ENCODE measurements around the gene EFCAB6.

The EFCAB6 gene

DNA sequence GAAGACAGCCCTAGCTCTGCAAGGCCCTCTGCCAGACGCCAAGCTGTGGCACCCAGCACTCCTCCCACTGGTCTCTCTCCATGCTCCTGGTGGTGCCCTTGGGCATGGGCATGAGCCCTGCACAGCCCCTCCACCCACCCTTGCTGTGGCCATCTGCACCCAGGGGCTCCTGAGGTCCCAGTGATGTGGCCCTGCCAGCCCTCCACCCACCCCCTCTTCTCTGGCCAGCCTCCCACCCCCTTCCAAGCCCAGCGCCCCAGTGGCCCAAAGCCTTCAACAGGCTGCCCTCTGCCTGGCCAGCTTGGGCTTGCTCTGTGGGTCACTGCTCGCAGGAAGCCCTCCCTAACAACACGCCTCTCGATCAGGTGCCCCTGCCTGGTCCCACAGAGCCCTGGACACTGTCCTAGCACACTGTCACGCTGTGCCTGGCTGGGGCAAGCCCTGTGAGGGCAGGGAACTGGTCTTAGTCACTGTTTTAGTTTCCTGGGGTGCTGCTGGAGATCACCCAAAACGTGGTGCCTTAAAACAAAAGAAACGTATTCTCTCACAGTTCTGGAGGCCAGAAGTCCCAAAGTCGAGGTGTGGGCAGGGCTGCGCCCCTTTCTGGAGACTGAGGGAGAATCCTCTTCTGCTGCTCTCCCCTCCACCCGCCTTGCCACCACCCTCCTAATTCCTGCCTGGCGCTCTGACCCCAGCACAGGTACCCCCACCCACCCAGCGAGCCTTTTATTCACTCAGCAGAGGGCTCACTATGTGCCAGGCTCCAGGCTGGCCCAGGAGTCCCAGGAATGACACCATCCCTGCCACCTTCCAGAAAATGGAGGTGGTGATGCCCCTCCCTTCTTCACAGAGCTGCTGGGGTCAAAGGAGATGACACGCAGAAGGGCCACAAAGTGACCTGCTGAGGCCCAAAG, 35.5 kb upstream of the EFCAB6 start:
- DNase-seq = no peak

DNA sequence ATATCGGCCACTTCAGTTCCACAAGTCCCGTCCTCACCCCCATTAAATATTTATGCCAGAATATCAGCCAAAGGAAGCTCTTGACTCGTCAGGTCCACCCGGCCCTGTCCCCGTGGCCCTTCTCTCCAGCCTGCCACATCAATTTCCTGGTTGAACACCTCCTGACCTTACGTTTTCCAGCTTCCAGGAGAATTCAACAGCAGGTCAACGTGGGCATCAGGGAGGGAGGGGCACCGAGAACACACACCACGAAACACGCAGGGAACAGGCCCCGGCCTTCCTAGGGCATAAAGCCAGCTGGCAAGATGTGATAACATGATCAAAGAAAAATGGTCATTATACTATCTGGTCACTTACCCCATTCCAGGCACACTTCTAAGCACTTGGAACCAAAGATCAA, 34.9 kb upstream of the EFCAB6 start:
- no peak for DNase-seq

DNA sequence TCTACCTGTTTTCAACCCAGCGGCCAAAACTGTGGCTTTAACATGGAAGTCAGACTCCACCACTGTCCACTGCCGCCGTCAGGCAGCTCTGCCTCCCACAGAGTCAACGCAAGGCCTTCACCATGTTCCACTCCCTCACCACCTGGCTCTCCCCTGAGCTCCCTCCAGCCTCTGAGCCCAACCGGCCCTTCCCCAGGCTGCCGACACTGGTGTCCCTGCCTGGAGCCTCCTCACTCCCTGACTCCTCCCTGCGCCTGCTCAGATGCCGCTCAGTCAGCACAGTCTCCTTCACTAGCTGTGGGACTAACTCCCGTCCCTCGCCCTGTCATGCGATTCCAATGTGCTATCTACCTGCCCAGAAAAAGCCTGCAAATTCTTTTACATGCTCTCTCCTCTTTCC, 33.9 kb upstream of the EFCAB6 start:
- DNase-seq = no peak

DNA sequence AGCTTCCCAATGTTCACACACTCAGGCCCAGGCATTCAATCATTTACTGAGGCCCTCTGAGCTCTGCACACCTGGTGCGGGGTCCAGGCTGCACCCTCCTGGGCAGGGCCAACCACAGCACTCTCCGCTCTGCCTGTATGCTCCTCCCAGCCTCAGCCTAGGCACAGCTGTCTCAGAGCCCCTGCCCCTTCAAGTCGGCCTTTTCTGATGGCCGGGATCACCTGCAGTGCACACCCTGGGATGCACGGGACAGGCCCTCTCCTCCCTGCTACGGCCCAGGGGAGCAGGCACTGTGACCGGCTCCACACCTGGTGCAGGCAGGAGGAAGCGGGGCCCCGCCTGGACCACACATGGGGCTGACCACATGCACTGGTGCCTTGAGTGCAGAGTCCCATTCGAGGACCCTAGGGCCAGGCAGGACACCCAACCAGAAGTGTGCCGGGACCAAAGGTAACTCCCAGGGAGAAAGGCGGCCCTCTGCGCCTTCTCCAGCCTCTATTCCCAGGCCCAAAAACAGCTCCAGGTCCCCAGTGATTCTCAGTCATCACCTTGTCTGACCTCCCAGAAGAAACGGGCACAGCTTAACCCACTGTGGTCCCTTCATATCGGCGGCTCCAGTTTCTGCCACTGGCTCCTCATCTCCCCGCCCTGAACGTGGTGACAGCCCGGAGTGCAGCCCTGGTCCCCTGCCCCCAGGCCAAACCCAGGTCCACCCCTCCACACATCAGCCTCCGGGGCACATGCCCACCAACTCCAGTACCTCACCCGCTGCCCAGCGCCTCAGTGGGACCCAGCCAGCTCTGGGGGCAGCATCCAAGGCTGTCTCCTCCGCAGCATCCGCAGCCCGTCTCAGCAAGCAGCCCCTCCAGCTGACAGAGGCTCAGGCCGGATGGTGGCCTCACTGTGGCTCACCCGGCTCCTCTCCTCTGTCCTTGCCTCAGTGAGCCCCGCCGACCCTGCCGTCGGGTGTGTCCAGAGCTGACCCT, 32.7 kb upstream of the EFCAB6 start:
- DNase-seq = no peak

DNA sequence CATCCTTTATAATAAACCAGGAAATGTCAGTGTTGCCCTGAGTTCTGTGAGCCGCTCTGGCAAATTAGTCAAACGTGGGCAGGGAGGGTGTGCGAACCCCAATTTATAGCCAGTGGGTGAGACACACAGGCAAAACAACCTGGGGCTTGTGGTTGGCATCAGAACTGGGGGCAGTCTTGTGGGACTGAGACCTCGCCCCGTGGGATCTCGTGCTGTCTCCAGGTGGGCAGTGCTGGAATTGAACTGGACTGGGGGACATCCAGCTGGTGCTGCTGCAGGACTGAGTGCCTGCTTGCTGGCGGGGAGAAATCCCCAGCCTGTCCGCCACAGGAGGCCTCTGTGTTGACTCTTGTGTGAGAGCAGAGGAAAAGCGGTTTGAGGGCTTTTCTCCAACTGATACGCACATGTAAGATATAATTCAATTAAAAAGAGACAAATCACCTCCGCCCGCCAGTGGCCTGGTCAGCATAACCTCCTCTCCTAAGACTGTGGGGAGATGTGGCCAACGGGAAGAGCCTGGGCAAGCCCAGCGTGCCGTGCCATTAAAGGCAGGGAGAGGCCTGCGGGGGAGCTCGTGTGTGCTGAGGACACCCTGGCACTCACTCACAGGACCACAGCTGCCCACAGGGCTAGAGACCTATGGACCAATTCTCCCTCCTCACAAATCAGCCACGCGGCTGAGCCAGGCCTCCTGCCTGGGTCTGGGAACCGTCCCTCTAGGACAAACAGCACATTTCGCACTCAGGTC, 31.9 kb upstream of the EFCAB6 start:
- DNase-seq = no peak

DNA sequence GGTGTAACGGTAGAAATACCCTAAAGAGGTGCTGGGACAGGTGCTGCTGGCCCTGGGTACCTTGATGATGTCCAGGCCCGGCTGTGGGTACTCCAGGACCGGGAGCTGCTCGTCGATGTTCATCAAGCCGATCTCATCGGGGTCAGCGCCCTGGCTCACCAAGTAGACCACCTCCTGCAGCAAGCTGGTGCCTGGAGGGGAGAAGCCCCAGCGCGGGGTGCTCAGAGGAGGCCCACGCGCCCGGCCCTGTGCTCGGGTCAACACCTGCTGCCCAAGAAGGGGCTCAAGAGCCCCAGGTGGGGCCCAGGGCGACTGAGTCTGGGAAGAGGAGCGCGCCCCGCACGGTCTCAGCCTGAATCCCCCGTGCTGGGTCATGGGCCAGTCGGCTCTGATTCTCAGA, 29.6 kb upstream of the EFCAB6 start:
- DNase-seq = no peak

DNA sequence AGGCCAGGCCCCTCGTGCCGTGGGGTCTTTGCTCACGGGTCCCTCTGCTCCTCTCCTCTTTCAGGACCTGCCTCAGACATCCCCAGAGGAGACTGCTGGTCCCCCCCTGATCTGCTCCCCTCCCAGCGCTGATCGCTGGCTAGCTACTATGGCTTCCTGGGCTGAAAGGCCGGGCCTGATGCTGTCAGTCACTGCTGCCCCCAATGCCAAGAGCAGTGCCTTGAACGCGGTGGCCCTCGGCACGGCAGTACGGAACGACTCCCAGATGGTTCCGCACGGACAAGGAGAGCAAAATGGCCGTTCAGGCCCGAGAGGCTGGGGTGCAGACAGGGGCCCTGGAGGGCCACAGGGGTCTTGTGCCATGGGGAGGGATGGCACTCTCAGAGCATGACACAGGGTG, 28.7 kb upstream of the EFCAB6 start:
- no peak for DNase-seq

DNA sequence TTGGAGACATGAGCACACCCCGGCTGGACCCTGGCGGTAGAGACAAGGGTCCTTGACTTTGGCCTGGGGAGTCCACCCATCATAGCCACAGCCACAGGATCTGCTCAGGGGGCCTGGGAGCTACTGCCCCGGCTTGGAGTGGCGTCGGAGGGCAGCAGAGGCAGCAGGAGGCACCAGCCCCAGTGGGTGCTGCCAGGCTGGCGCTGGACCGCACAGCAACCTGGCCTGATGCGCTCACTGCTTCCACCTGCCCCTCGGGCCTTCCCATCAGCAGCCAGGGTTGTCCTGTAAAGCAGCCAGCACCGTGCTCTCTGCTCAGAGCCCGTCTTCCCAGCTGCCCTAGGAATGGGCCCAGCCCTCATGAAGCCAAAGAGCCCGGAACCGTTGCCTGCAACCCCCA, 28.3 kb upstream of the EFCAB6 start:
- no peak for DNase-seq

DNA sequence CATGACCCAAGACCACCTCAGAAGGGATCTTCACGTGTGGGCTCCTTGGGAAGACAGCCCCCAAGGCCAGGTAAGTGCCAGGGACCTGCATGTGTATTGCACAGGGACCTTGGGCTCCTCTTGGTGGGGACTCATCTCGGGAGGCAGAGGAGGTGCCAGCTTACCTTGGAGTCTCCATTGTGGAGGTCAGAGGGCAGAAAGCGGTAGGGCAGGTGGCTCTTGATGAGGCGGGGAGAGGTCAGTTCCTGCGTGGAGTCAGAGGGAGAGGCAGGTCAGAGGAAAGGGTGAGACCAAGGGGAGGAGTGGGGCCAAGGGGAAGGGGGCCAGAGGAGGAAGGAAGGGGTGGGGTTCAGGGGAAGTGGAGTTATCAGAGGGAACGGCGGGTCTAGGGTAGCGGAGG, 27.7 kb upstream of the EFCAB6 start:
- no peak for DNase-seq

DNA sequence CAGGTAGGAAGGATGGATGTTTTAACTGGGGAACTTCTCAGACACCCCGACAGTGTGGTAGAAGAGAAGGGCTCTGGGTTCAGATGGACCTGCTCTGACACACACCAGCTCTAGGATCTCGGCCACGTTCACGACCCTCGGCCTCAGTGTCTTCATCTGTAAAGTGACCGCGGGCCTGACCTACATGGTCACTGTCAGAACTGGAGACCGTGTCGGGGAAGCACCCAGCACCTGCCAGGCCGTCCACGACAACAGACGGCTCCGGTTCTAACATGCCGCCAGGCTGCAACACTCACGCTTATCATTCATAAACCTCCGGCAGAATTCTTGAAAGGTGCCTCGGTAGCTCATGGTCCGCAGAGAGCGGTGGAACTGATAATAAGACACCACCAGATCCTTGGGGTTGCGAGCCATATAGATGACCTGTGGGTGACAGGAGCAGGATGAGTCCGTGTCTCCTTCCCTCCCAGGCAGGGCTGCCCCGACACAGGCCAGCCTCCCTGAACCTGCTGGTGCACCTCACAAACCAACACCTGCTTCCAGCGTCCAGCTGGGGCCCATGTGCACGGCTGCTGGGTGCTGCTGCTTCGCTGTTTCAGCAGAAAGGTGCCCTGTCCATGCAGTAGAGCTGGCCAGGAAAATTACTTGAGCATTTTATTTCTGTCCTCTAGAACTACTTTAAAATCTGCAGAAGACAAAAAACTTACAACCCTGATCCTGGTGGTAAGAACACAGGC, 26.6 kb upstream of the EFCAB6 start:
- no peak for DNase-seq

DNA sequence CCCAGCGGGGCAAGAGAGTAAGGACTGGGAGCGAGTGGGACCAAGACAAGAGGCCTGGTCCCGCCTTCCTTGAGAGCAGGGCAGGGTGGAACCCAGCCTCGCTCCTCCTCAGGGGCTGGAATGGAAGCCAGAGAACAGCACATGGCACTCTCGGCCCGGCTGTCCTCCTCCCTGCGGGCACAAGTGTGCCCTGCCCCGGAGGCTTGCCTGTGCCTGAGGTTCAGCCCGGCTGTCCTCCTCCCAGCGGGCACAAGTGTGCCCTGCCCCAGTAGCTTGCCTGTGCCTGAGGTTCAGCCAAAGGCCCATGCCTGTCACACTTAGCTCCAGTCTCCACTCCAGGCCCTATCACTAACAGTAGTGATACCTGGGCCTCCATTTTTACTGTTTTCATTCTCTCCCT, 26.1 kb upstream of the EFCAB6 start:
- DNase-seq = no peak

DNA sequence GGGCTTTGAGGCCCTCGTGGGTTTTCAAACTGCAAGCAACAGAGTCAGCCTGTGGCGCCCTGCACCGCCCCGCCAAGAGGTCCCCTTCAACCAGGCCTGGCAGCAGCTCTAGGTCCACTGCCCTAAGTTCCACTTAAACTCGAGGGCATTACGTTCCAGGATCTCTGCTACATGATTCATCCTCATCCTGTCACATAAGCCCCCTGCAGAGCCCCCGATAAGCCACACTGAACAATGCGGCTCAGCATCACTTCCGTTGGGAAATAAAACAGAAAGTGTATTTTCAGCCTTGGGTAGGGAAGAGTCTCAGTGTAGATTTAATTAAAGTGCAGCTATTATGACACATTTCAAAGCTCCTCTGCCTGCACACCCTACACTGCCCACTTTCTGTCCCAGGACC, 25.6 kb upstream of the EFCAB6 start:
- DNase-seq = no peak

DNA sequence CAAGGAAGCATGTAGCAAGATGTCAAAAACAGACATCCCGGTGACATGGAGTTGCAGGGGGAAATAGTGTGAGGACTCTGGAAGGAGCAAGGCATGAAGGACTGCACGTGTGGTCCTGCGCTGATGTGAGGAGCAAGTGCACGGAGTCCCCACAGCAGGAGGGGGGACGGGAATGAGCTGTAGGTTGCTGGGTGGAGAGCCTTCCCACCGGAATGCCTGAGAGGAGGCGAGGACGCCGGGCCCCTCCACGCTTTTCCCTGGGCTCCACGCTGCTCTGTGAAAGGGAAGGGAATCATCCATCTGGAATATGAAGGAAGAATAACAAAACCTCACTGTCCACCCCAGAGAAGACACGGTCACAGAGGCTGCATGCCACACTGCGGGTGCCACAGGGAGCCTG, 23.6 kb upstream of the EFCAB6 start:
- DNase-seq = no peak

DNA sequence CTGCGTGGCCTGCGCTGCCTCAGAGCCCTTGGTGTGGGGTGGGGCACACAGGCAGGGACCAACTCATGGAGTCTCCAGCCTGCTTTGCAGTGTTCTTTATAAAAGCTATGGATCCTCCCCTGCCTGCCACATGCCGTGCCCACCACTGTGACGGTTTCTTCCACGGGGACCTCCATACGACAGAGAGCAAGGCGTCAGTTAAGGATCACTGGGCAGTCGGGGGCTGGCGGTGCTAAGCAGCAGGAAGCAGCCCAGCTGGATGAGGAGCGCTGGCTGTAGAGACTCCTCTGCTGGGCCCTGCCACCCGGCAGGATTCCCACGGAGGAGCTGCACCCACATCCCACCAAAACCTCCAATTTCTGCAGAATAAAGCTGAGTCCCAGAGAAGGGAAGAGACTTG, 23.1 kb upstream of the EFCAB6 start:
- no peak for DNase-seq

DNA sequence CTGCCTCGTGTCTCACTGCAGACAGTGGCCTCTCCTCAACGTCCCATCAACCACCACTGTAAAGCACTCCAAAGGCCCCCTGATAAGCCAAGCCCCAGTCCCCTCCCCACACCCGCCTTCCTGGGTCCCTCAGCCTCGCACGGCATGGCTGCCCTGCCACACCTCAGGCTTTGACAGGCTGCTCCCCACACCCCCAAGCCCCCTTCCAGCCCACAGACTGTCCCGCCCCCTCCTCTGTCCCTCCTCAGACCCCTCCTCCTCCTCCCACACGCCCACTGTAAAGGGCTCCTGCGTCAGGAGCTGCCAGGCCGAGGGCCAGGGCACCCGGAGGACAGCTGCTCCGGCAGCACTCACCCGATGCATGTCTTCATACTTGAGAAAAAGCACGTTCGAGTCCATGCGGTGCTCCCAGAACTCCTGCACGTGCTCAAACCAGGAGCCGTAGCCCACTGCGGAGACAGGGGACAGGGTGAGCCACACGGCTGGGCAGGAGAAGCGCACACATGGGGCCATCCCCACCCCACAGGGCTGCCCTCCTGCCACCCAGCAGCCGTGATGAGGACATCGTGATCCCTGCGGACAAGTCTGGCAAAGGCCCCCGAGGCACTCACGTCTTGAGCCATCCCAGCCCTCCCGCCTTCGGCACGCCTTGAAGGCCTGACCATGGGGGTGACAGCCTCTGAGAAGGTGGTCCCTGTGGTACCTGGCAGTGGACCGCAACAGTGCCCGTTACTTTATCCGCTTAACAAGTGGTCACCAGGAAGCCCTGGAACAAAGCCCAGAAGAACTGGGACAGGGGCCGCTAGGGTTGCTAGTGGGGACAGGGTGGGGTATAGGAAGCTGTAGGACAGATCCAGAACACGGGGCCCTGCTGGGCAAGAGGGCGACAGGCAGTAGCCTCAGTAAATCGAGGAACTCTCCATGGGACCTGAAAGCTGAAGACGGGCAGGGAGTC, 21.5 kb upstream of the EFCAB6 start:
- no peak for DNase-seq

DNA sequence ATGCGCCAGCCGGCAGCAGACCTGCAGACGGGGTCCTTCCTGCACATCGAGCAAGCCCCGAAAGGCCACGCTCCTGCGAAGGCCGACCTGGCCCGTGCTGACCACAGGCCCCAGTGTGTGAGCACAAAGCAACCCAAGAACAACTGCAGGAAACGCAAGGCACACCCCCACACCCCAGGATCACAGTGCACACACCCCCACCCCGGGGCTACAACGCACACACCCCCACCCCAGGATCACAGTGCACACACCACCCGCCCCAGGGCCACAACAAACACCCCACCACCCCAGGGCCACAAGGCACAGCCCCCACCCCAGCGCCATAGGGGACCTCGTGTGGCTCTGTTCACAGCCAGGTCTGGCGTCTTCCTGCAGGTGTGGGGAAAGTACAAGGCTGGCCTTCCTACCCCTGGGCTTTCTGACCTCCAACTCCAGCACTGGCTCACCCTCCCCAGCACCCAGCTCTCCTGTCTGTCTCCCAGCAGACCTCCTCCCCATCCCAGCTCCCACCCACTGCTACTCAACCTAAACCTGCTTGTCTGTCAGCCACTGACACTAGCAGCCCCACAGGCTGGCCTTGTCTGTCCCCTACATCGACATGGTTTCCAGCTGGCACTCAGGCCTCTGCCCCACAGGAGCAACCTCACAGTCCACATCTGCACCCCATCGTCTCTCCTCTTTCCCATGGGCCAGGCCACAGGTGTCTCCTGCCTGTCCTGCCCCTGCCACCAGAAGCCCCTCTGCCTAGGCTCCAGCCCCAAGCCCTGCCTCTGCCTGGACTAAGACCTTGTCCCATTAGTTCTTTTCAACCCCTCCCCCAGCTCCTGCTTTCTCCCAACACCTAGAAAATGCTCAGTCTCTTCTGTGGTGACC, 20.5 kb upstream of the EFCAB6 start:
- DNase-seq = no peak

DNA sequence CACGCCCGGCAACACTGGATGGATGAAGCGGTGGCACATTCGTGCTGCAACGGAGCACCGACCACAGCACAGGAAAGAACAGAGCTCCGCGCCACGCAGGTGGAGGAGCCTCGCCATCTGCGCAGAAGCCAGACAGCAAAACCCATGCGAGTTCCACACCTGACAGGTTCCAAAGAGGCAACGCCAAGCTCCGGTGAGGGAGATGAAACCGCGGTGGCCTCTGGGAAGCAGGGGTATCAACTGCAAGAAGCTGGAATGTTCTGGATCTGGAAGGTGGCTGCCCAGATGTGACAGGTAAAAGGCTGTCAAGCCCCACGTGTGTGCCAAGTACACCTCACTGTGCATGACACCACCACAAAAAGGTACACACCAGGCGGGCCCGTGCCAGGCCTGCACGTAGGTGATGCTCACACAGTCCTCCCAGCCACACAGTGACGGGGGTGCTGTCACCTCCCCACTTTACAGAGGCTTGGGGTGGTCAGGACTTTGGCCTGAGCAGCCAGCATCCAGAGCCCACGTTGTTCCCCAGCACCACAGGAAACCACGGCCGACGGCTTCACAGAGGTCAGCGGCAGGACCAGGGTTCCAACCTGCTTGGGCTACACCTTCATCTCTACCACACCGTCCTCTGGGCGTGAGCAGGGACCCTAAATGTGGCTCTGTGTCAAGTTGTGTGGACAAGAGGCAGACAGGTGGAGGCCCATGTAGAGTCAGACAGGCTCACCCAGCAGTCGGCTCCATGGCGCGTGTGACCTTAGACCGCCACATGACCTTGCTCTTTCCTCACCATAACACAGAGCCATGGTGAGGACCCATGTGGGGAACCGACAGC, 19.7 kb upstream of the EFCAB6 start:
- no peak for DNase-seq

DNA sequence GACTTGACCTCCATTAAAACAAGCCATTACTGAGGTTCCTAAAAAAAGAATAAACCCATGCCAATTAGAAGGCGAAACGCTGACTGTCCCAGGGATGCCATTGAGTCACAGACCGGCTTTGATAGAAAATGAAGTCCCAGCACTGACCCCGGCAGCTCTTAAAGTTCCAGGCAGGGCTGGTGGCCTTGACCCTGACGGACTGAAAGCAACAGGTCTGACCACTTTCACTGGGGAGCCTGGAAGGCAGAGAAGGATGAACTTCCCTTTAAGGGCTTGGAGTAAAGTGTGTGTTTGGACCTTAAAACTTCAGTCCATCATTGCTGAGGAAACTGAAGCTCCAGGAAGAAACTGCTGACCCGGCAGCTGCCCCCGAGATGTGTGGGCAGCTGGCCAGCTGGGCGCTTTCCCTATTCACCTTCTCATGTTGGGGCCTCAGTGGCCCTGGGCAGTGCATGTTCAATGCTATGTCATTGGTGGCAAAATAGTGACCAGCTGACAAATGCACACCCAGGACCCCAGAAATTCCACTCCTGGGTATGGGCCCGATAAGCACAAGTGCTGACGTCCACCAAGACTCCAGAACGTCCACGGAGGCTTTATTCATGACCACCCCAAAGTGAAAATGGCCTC, 18.9 kb upstream of the EFCAB6 start:
- no peak for DNase-seq
